ENCODE results near the gene ADRA1B.

Gene ADRA1B

DNA sequence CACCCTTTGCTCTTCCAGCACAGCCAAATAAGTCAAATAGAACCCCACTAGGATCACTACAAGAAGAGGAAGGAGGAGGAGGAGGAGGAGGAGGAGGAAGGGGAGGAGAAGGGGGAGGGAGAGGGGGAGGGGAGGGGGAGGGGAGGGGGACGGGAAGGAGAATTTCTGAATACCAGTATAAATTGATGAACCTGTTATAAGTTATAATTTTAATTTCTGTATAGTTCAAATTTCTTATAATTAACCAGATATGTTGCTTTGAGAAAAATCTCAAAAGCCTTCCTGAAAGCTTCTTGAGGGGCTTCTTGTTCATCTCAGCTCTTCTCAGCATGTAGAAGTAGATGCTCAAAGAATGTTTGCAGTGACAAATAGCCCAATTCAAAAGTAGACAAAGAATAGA is 15.0 kb upstream of the ADRA1B start:
- DNase-seq (ENCODE audit: low read depth in 4 of 4, low spot score in 1 of 4): no peak

GRCh38 chr5:159901772-159902171 is 14.5 kb upstream of the ADRA1B start:
- DNase-seq (ENCODE audit: low read depth in 4 of 4, low spot score in 1 of 4): no peak

DNA sequence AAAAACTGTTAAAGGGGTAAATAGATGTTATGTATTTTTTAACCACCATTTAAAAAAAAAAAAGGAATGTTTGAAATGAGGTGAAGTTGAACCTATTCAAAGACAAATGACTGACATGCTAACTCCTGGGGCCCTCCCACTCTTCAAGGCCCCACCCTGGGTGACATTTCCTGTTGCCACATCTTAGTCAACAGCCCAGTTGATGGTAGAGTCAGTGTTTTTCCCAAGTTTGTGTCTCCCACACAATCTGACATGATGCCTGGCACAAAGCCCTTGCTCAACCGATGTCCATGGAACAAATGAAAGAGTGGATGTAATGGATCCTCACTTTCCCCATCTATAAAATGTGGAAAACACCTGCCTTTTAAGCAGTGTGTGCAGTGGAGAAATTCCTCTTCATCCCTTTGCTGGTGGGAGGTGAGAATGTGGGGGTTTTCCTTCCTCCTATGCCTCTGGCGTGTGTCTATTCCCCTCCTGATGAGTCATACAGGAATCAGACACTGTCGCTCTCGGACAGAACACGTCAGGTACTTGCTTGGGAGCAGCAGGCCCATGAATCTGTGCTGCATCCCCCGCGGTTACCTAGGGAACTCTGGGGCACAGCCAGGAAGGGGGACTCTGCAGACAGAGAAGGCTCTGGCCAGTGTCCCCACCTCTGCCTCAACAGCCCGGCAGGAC is 13.7 kb upstream of the ADRA1B start:
- no peak for DNase-seq (ENCODE audit: low read depth in 4 of 4, low spot score in 1 of 4)

DNA sequence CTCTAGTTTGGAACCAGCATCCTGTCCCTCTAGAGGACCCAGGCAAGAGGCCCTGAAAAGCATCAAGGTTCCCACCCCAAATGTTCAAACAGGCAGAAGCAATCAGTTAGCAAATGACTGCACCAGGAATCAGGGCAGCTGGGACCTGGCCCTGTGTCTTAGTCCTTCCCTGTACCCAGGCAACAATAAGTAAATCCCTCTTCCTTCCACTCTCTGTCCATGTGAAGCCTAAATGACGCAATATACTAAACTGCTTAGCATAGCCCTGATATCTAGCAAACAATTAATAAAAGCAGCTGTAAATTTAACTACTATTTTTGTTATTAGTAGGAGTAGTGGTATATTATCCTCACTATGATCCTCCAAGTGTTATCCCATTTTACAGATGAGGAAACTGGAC is 13.2 kb upstream of the ADRA1B start:
- no peak for DNase-seq (ENCODE audit: low read depth in 4 of 4, low spot score in 1 of 4)

DNA sequence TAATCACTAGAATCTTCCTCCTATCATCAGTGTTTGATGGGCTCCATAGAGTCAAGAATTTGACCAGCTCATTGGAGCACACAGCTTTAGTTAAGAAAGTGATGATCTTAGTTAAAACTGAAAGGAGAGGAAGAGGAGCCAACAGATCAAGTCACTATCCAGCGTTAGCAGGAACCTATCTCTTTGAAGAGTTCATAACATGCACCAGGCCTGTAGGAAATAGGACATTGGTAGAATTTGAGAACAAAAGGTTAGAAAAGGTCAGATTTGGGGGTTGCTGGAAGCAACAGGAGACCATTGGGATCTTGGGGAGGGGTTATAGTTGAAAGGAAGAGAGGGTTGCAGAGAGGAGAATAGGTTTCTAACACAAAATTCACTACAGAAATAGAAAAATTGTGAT is 11.4 kb upstream of the ADRA1B start:
- no peak for DNase-seq (ENCODE audit: low read depth in 4 of 4, low spot score in 1 of 4)

DNA sequence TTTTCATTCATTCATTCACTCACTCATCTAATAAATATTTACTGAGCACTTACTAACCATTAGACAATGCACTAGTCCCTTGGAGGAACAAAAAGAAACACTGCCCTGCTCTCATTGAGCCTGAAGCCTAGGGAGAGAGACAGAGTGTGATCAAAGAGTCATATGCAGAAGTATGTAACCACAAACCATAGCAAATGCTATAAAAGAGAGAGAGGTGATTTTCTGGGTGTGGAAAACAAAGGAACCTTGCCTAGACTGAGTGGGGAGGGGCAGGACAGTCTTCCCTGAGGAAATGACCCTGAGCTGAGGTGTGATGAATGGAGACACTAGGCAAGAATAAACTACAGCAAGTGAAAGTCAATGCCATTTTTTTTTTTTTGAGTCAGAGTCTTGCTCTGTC is 10.8 kb upstream of the ADRA1B start:
- DNase-seq (ENCODE audit: low read depth in 4 of 4, low spot score in 1 of 4): no peak

GRCh38 chr5:159906463-159906862 is 9.8 kb upstream of the ADRA1B start:
- no peak for DNase-seq (ENCODE audit: low read depth in 4 of 4, low spot score in 1 of 4)

DNA sequence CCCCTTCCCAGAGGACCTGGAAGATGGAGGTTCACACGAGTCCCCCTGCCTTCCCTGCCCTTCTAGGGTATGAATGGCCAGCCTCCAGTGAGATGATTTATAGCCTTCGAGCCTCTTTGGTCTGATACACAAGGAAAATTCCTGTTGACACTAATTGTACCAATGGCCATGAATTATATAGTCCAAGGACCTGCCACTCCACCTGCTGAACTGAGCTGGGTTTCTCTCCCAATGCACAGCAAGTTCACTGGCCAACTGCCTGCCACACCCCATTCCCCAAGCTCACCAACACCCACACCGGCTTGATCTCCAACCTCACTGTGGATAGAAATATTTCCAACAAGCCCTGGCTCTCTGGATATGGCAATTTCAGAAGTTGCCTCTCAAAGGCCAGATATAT is 9.3 kb upstream of the ADRA1B start:
- DNase-seq (ENCODE audit: low read depth in 4 of 4, low spot score in 1 of 4): no peak

DNA sequence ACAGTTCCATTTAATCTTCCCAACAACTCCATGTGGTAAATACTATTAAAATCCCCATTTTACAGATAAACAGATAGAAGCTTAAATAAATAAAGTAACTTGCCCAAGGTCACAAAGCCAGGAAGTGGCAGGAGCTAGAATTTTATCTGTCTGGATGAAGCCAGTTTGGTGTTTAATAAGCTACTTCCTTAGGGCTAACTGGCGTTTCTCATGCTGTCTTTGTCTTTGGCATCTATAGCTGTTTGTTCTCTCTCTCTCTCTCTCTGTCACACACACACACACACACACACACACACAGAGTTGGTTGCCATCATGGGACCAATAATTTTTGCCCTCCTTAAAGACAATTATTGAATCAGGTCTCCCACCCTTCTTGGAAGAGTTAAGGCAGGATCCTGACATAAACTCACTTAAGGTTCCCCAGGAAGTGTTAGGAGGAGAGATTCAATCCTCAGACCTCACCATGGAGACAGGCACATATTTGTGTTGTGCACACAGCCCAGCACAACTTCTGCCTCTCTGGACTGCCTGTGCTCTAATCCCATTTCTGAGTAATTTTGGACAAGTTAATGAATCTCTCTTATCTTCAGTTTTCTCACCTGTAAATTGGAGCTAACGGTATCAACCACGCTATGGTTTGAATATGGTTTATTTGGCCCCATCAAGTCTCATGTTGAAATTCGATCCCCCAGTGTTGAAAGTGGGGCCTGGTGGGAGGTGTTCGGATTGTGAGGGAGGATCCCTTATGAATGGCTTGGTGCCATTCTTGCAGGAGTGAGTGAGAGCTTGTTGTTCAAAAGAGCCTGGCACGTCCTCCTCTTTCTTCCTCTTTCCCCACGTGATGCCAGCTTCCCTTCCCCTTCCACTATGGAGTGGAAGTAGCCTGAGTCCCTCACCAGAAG is 8.3 kb upstream of the ADRA1B start:
- DNase-seq (ENCODE audit: low read depth in 4 of 4, low spot score in 1 of 4): no peak

DNA sequence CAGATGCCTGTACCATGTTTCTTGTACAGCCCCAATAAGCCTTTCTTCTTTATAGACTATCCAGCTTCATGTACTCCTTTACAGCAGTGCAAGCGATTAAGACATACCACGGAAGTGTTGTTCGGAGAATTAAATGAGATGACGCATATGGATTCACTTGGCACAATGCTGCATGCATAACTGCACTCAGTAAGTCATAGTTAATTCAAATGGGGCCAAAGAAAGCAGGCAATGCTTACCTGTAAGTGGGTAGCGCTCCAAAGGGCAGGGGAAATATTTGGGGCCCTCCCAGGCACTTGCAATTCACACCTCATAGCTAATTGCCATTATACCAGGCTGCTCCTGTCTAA is 7.7 kb upstream of the ADRA1B start:
- DNase-seq (ENCODE audit: low read depth in 4 of 4, low spot score in 1 of 4): no peak

- no peak for DNase-seq (ENCODE audit: low read depth in 4 of 4, low spot score in 1 of 4)
Measured at GRCh38 chr5:159909126-159909525, 7.2 kb upstream of the ADRA1B start.

DNA sequence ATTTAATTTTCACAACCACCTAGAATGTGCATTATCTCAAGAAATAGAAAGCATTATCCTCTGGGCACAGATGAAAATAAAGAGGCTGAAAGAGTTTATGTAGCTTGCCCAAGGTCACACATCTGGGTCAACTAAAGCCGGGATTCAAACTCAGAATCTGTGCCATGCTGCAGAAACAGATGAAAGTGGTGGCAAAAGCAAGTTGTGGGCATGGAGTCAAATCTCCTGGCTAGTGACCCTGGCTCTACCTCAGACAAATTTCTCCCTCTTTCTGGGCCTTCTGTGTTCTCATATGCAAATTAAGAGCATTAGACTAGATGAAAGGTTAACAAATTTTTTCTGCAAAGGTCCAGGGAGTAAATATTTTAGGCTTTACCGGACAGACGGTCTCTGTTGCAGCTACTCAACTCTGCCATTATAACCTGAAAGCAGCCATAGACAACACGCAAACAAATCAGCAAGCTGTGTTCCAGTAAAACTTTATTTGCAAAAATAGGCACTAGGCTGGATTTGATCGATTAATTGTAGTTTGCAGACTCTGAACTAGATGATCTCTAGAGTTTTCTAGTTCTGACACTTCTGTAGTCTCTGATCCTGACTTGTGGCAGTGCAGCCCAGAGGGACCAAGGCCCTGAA is 6.0 kb upstream of the ADRA1B start:
- no peak for DNase-seq (ENCODE audit: low read depth in 4 of 4, low spot score in 1 of 4)

DNA sequence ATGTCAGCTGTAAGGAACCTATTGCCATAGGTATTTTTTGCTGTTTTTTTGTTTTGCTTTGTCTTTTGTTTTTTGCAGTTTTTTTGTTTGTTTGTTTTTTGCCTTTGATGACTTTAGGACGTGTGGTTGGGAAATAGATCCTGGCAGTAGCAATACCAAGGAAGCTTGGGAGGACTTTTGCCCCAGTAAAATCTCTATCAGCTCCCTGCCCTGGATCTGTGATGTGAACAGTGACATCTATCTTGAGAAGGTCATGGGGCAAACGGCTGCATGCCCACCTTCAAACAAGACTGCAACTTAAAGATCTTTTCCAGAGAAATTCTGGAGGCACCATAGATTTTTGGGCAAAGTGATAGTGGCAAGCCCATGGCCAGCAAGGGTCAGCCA is 5.4 kb upstream of the ADRA1B start:
- DNase-seq (ENCODE audit: low read depth in 4 of 4, low spot score in 1 of 4): no peak

GRCh38 chr5:159911349-159911748 is 4.9 kb upstream of the ADRA1B start:
- DNase-seq (ENCODE audit: low read depth in 4 of 4, low spot score in 1 of 4): no peak

GRCh38 chr5:159912033-159912800 is 4.1 kb upstream of the ADRA1B start:
- DNase-seq (ENCODE audit: low read depth in 4 of 4, low spot score in 1 of 4): no peak

GRCh38 chr5:159913048-159913447 is 3.2 kb upstream of the ADRA1B start:
- no peak for DNase-seq (ENCODE audit: low read depth in 4 of 4, low spot score in 1 of 4)

GRCh38 chr5:159913501-159913900 is 2.8 kb upstream of the ADRA1B start:
- no peak for DNase-seq (ENCODE audit: low read depth in 4 of 4, low spot score in 1 of 4)

DNA sequence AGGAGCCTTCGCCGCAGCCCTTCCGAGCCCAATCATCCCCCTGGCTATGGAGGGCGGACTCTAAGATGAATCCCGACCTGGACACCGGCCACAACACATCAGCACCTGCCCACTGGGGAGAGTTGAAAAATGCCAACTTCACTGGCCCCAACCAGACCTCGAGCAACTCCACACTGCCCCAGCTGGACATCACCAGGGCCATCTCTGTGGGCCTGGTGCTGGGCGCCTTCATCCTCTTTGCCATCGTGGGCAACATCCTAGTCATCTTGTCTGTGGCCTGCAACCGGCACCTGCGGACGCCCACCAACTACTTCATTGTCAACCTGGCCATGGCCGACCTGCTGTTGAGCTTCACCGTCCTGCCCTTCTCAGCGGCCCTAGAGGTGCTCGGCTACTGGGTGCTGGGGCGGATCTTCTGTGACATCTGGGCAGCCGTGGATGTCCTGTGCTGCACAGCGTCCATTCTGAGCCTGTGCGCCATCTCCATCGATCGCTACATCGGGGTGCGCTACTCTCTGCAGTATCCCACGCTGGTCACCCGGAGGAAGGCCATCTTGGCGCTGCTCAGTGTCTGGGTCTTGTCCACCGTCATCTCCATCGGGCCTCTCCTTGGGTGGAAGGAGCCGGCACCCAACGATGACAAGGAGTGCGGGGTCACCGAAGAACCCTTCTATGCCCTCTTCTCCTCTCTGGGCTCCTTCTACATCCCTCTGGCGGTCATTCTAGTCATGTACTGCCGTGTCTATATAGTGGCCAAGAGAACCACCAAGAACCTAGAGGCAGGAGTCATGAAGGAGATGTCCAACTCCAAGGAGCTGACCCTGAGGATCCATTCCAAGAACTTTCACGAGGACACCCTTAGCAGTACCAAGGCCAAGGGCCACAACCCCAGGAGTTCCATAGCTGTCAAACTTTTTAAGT is 819 bp downstream of the ADRA1B start:
- DNase-seq (ENCODE audit: low read depth in 4 of 4, low spot score in 1 of 4): no peak

- no peak for DNase-seq (ENCODE audit: low read depth in 4 of 4, low spot score in 1 of 4)
Measured at GRCh38 chr5:159917994-159918393, 1.7 kb downstream of the ADRA1B start.

GRCh38 chr5:159921721-159922120 is 5.4 kb downstream of the ADRA1B start:
- no peak for DNase-seq (ENCODE audit: low read depth in 4 of 4, low spot score in 1 of 4)
